Gastrocnemius medialis (tissue), 4 donors: ENCODE results near the gene HOXD8. TPM values are rescaled to one million over a fixed set of nuclear protein-coding genes. Genes with fewer than 3 reads are reported as not detected.
A peak's percentile ranks its signal among the peaks of the same experiment; 100 is the strongest.

Experiments
- ATAC-seq, 2 donors: fragments of 150-250 bp; one replicate each; pipeline ENCODE4 v1.9.1; 2016
- DNase-seq, 2 donors: peaks; one replicate each; pipeline ENCODE4 v3.0.0-alpha.2; 2019
- H3K27ac ChIP-seq, 4 donors: fragments of 200-600 bp; sonication (generic); 1 replicate in 1 of 4; 2 replicates in 3 of 4; pipeline ENCODE4 v1.5.1; 2016 to 2018; ENCODE audit warnings: mild to moderate bottlenecking in 2 of 4, moderate library complexity in 1 of 4
- H3K27me3 ChIP-seq, 3 donors: fragments of 200-600 bp; sonication (generic) in 2 of 3; 1 replicate in 1 of 3; 2 replicates in 2 of 3; pipeline versions ENCODE4 v1.5.1 to v1.6.0; 2016 to 2019; ENCODE audit warnings: mild to moderate bottlenecking in 1 of 3, moderate library complexity in 1 of 3
- H3K36me3 ChIP-seq, 2 donors: fragments of 200-600 bp; sonication (generic) in 1 of 2; one replicate each; pipeline ENCODE4 v1.5.1; 2017 to 2018
- H3K4me1 ChIP-seq, 2 donors: fragments of 200-600 bp; sonication (generic) in 1 of 2; one replicate each; pipeline ENCODE4 v1.5.1; 2016 to 2017; ENCODE audit warnings: mild to moderate bottlenecking in 2 of 2
- H3K4me3 ChIP-seq, 4 donors: fragments of 200-600 bp; sonication (generic) in 3 of 4; 1 replicate in 1 of 4; 2 replicates in 3 of 4; pipeline ENCODE4 v1.5.1; 2016 to 2019; ENCODE audit warnings: mild to moderate bottlenecking in 2 of 4
- H3K9me3 ChIP-seq, 3 donors: fragments of 200-600 bp; sonication (generic) in 2 of 3; 1 replicate in 1 of 3; 2 replicates in 2 of 3; pipeline ENCODE4 v1.5.1; 2016 to 2019
- CTCF ChIP-seq, 5 experiments: fragments of 450-650 bp in 3 of 5; fragments of 200-600 bp in 2 of 5; sonication (generic) in 2 of 5; IDR thresholded peaks in 4 of 5; conservative IDR thresholded peaks in 1 of 5; 1 replicate in 4 of 5; 2 replicates in 1 of 5; pipeline ENCODE4 v1.5.1; 2016 to 2019; ENCODE audit warnings: antibody characterized with exemption in 5 of 5, mild to moderate bottlenecking in 3 of 5, moderate library complexity in 3 of 5
- POLR2A ChIP-seq, 2 donors: fragments of 450-650 bp; IDR thresholded peaks; one replicate each; pipeline ENCODE4 v1.6.1; 2017; ENCODE audit warnings: antibody characterized with exemption in 2 of 2, mild to moderate bottlenecking in 2 of 2, moderate library complexity in 2 of 2
- in situ Hi-C, 4 donors: fragments of 200-750 bp; cut with MboI; loops; one replicate each; pipeline versions ENCODE4 v1.15.0 to v1.8.0; 2017; ENCODE audit warnings: low sequenced_read_pairs in 4 of 4
- intact Hi-C: fragments of 100-400 bp; cut with DNase I; formaldehyde crosslinking; loops from one replicate; pipeline ENCODE4 v1.15.1; 2023; ENCODE audit warnings: low total_unique reads
- total RNA-seq, 4 donors: library from RNA; depleted of rRNA; stranded (reverse); fragments of >200 nt; gene quantifications; one replicate each; pipeline versions ENCODE4 v1.1.0 to v1.2.3, GENCODE V29; 2016

HOXD8 gene
- total RNA-seq, 4 donors from 2014 or later = 4.0 to 12.0 (median 7.2) TPM

GRCh38 chr2:176095421-176095820 lies 34.1 kb upstream of the HOXD8 start:
- H3K9me3 ChIP-seq = no peaks in the 10 kb centered on the region
- peaks cover 16 to 19% of the 10 kb centered on the region in 2 donors for H3K4me1 ChIP-seq
- in situ Hi-C loops (loop anchor here in 3 of 4 donors (5.0 to 25.0 kb wide), 4 partner anchors 408 to 733 kb away; no protein-coding TSS in a partner anchor), intact Hi-C loops (loop anchor here (5.0 kb wide), 2 partner anchors 728 to 843 kb away; no protein-coding TSS in a partner anchor)
- peaks cover 98 to 100% (median 98%) of the 10 kb centered on the region in 3 donors for H3K27me3 ChIP-seq
- H3K27ac ChIP-seq = no peak overlapping the region
- TF ChIP-seq CTCF (IDR thresholded peaks at IDR 0.05 in 4 of 5, conservative IDR thresholded peaks at IDR 0.05 in 1 of 5) (no peak), POLR2A (IDR thresholded peaks at IDR 0.05) (no peak)
- DNase-seq (no peak), ATAC-seq (no peak)
- H3K36me3 ChIP-seq = no peaks in the 10 kb centered on the region
- H3K4me3 ChIP-seq = no peak overlapping the region

GRCh38 chr2:176096243-176096985 lies 33.1 kb upstream of the HOXD8 start:
- ATAC-seq = no peak
- peaks cover 98 to 100% (median 98%) of the 10 kb centered on the region in 3 donors for H3K27me3 ChIP-seq
- H3K4me3 ChIP-seq = peak overlapping the region in 3 of 4 donors; percentile 44 to 62 (median 46)
- in situ Hi-C loops = loop anchor here in 3 of 4 donors (5.0 to 25.0 kb wide), 4 partner anchors 409 to 734 kb away; no protein-coding TSS in a partner anchor
- H3K36me3 ChIP-seq = no peaks in the 10 kb centered on the region
- no peak for DNase-seq
- no peaks in the 10 kb centered on the region for H3K9me3 ChIP-seq
- no peak overlapping the region for H3K27ac ChIP-seq
- intact Hi-C loops = loop anchor here (5.0 kb wide), 2 partner anchors 729 to 844 kb away; no protein-coding TSS in a partner anchor
- TF ChIP-seq CTCF (IDR thresholded peaks at IDR 0.05 in 4 of 5, conservative IDR thresholded peaks at IDR 0.05 in 1 of 5) = no peak
- TF ChIP-seq POLR2A (IDR thresholded peaks at IDR 0.05) = no peak
- H3K4me1 ChIP-seq = peaks cover 16 to 19% of the 10 kb centered on the region in 2 donors

- TF ChIP-seq POLR2A (IDR thresholded peaks at IDR 0.05) (no peak), CTCF (IDR thresholded peaks at IDR 0.05 in 4 of 5, conservative IDR thresholded peaks at IDR 0.05 in 1 of 5) (peak; percentile 64 to 91 (median 86))
- H3K27ac ChIP-seq = no peak overlapping the region
- peaks cover 16 to 19% of the 10 kb centered on the region in 2 donors for H3K4me1 ChIP-seq
- DNase-seq (peak in 1 of 2 donors; percentile 41), ATAC-seq (peak; percentile 72 to 79)
- peaks cover 98 to 100% (median 98%) of the 10 kb centered on the region in 3 donors for H3K27me3 ChIP-seq
- peak overlapping the region; percentile 36 to 62 (median 45) for H3K4me3 ChIP-seq
- intact Hi-C loops = loop anchor here (5.0 kb wide), 2 partner anchors 730 to 845 kb away; no protein-coding TSS in a partner anchor
- no peaks in the 10 kb centered on the region for H3K36me3 ChIP-seq
- H3K9me3 ChIP-seq = no peaks in the 10 kb centered on the region
- in situ Hi-C loops = loop anchor here in 3 of 4 donors (5.0 to 25.0 kb wide), 4 partner anchors 410 to 735 kb away; no protein-coding TSS in a partner anchor
Measured at GRCh38 chr2:176096986-176097819, 32.3 kb upstream of the HOXD8 start.

GRCh38 chr2:176097820-176098365 lies 31.6 kb upstream of the HOXD8 start:
- peak overlapping the region in 3 of 4 donors; percentile 44 to 62 (median 46) for H3K4me3 ChIP-seq
- no peak for TF ChIP-seq POLR2A (IDR thresholded peaks at IDR 0.05)
- TF ChIP-seq CTCF (IDR thresholded peaks at IDR 0.05 in 4 of 5, conservative IDR thresholded peaks at IDR 0.05 in 1 of 5) = peak in 1 of 5 experiments; percentile 9
- ATAC-seq (no peak), DNase-seq (no peak)
- in situ Hi-C loops = loop anchor here in 3 of 4 donors (5.0 to 25.0 kb wide), 4 partner anchors 411 to 736 kb away; no protein-coding TSS in a partner anchor
- H3K9me3 ChIP-seq = no peaks in the 10 kb centered on the region
- no peaks in the 10 kb centered on the region for H3K36me3 ChIP-seq
- intact Hi-C loops = loop anchor here (5.0 kb wide), 2 partner anchors 731 to 846 kb away; no protein-coding TSS in a partner anchor
- peaks cover 16 to 19% of the 10 kb centered on the region in 2 donors for H3K4me1 ChIP-seq
- peaks cover 100% of the 10 kb centered on the region in 3 donors for H3K27me3 ChIP-seq
- H3K27ac ChIP-seq = no peak overlapping the region
